G401 (cell line): Measurements from ENCODE around the gene GSTM4. TPM values are rescaled to one million over a fixed set of nuclear protein-coding genes. Genes with fewer than 3 reads are reported as not detected.
"Not testable (repeated sequence)": the region's sequence is repeated elsewhere in the genome, so short reads cannot be mapped to it uniquely, and the experiment has no call there.

ENCODE experiments used
- DNase-seq: peaks from one replicate; pipeline ENCODE4 v3.0.0-alpha.2; 2015; ENCODE audit warnings: low spot score
- in situ Hi-C: cut with HindIII; loops from 2 replicates; pipeline ENCODE4 v1.10.0; 2016; ENCODE audit warnings: low sequenced_read_pairs, mixed read lengths
- total RNA-seq: library from RNA; depleted of rRNA; stranded (reverse); fragments of >200 nt; shearing (Covaris generic); gene quantifications from 2 replicates; pipeline ENCODE4 v1.2.3, GENCODE V29; 2014; rRNA removed

GSTM4 gene
- total RNA-seq, 1 experiment from 2014 or later: 18.7 TPM

DNA sequence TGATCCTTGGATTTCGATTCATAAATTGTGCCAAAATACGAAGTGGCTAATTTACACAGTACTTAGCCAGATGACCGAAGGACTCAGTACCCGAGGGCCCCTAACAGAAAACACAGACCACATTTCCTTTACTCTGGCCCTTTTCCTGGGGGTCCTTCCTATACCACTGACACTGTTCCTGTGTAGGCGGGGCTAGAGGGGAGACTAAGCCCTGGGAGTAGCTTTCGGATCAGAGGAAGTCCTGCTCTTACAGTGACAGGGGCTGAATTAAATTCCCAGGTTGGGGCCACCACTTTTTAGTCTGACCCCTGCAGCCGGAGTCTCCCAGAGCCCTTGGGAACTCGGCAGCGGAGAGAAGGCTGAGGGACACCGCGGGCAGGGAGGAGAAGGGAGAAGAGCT is 31.2 kb downstream of the GSTM4 start:
- DNase-seq, in situ Hi-C loops: not testable (repeated sequence)

GRCh38 chr1:109687641-109688499 is 32.0 kb downstream of the GSTM4 start, which contains the start of gene GSTM1:
Gene GSTM1, plus strand, starts transcription at chr1:109687817. Its CDS starts 57 bp downstream, at chr1:109687874.
- in situ Hi-C loops: no loop called here
- DNase-seq: no peak

- in situ Hi-C loops: no loop called here
- DNase-seq: no peak
These were observed 34.0 kb downstream of the GSTM4 start for GRCh38 chr1:109689844-109690405.

DNA sequence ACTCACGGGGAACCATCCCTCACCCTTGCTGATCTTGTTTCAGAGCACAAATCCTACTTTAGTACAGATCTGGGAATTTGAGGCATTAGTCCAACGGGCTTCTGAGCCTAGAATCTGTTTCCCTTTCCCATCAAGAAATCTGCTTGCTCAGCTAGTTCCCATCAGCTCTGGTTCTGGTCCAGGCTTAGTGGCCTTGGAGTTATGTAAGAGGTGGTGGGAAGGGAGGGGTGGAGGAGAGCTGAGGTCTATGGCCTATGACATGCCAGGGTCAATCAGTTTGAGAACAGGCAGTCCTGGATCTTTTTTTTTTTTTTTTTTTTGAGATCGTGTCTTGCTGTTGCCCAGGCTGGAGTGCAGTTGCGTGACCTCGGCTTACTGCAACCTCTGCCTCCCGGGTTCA is 35.9 kb downstream of the GSTM4 start:
- in situ Hi-C loops: no loop called here
- DNase-seq: no peak

GRCh38 chr1:109694400-109694799 is 38.5 kb downstream of the GSTM4 start:
- DNase-seq, in situ Hi-C loops: not testable (repeated sequence)

DNA sequence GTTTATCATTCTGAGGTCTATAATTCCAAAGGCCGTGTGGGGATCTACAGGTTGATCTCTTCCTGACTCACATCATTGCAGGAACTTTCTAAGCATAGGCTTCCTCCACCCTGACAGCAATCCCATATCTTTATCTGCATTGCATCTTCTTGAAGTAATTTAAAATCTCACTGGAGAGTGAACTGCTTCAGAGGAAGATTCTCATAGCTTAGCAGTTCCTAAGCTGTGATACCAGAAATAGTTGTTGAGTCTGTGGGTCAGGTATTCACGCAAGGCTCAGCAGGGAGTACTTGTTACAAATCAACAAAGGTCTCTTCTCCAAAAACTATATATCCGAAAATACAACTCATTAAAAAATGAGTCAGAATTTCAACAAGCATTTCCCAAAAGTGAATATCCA is 39.2 kb downstream of the GSTM4 start:
- DNase-seq, in situ Hi-C loops: not testable (repeated sequence)

GRCh38 chr1:109697066-109697465 is 41.2 kb downstream of the GSTM4 start:
- in situ Hi-C loops: no loop called here
- no peak for DNase-seq

DNA sequence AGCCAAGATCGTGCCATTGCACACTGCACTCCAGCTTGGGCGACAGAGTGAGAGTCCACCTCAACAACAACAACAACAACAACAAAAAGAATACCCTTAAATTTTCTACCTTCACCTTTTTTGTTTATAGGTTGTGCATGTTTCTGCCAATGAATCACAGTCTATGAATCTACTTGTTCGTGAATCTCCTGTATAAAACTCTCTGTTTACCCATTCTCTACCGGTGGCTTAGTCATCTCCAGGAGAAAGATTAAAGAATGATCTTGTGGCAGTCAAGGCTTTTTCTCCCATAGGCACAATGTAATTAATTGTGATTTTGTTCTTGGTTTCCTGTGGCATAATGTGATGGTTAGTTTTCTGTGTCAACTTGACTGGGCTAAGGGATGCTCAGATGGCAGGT is 42.0 kb downstream of the GSTM4 start:
- in situ Hi-C loops, DNase-seq: not testable (repeated sequence)

DNA sequence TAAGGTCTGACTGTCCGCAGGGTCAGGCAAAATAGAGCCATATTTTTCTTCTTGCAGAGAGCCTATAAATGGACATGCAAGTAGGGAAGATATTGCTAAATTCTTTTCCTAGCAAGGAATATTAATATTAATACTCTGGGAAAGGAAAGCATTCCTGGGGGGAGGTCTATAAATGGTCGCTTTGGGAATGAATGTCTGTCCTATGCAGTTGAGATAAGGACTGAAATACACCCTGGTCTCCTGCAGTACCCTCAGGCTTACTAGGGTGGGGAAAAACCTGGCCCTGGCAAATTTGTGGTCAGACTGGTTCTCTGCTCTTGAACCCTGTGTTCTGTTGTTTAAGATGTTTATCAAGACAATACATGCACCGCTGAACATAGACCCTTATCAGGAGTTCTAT is 47.0 kb downstream of the GSTM4 start:
- DNase-seq, in situ Hi-C loops: not testable (repeated sequence)

DNA sequence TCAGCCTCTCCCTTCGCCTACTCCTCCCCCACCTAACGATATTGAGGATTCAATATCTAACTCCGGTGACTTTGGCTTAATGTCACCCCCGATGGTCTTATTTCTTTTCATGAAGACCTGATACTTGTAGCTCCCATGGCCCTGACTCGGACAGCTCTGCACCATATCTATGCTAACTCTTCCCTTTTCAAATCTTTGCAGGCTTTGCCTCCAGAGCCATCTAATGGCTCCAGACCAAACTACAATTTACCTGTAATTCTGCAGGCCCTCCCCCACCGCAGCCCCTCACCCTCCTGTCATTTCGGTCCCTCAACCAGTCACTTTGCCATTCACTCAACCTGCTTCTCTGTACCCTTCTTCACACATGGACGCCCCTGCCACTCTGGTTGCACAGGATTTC is 48.3 kb downstream of the GSTM4 start:
- in situ Hi-C loops: no loop called here
- peak; percentile 1 for DNase-seq

DNA sequence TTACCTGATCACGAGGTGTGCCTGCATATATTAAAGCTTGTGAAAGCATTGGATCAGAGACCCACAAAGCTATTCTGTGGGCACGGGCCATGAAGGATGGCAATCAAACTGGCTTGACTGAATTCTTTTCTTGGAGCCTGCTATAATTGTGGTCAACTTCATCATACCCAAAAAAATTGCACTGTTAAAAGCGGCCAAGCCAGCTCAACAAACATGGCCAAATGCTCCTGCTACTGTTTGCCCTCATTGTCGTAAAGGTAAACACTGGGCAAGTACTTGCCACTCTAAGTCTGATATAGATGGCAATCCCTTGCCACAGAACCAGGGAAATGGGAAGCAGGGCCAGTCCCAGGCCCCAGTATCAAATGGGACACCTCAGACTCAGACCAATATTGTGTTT is 49.5 kb downstream of the GSTM4 start:
- in situ Hi-C loops: no loop called here
- peak; percentile 0 for DNase-seq

GRCh38 chr1:109708949-109709348 is 53.0 kb downstream of the GSTM4 start:
- DNase-seq, in situ Hi-C loops: not testable (repeated sequence)

DNA sequence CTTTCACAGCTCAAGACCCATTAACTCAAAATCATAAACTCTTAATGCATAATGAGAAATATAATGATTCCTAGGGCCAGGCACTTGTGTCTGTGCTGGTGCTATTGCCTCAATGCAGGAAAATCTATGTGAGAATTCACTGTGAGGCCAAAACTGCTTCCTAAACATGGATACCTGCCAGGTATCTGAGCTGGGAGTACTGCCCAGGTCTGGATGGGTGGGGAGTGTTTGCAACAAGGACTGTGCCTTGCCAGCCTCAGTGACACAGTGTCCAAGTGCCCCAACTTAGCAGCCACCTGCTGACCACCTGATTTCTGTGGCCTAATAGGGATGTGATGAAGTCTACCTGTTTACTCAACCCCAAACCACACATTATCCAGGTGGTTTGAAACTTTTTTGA is 53.9 kb downstream of the GSTM4 start:
- in situ Hi-C loops: not testable (repeated sequence)
- peak; percentile 91 for DNase-seq

Other genes with a start within 250 kb of the GSTM4 start
- 105 and 147 TPM in 2 replicates for gene PSMA5, start 229.7 kb upstream of the GSTM4 start, total RNA-seq
- gene SYPL2, start 189.6 kb upstream of the GSTM4 start, total RNA-seq: not detected in 2 replicates
- gene ATXN7L2, start 172.2 kb upstream of the GSTM4 start, total RNA-seq: 2.9 and 6.8 TPM in 2 replicates
- gene CYB561D1, start 162.0 kb upstream of the GSTM4 start, total RNA-seq: 0.31 and 3.1 TPM in 2 replicates
- 0.07 and 0.25 TPM in 2 replicates for gene AMIGO1, start 146.4 kb upstream of the GSTM4 start, total RNA-seq
- gene GPR61, start 116.2 kb upstream of the GSTM4 start, total RNA-seq: not detected in 2 replicates
- gene GNAI3, start 107.5 kb upstream of the GSTM4 start, total RNA-seq: 6.8 and 8.9 TPM in 2 replicates
- not detected in 2 replicates for gene GNAT2, start 36.5 kb upstream of the GSTM4 start, total RNA-seq
- 90.0 and 101 TPM in 2 replicates for gene AMPD2, start 36.3 kb upstream of the GSTM4 start, total RNA-seq
- gene GSTM2, start 12.0 kb downstream of the GSTM4 start, total RNA-seq: 18.2 and 24.6 TPM in 2 replicates
- not detected in 2 replicates for gene GSTM1, start 31.7 kb downstream of the GSTM4 start, total RNA-seq
- 1.4 and 4.7 TPM in 2 replicates for gene GSTM5, start 56.2 kb downstream of the GSTM4 start, total RNA-seq
- gene GSTM3, start 84.9 kb downstream of the GSTM4 start, total RNA-seq: 0.51 and 0.55 TPM in 2 replicates
- not detected in 2 replicates for gene EPS8L3, start 107.8 kb downstream of the GSTM4 start, total RNA-seq